Jurkat, Clone E6-1 (cell line): ENCODE measurements around the gene NUDT3.
"Not testable (repeated sequence)": the region's sequence is repeated elsewhere in the genome, so short reads cannot be mapped to it uniquely, and the experiment has no call there.

Experiments
- DNase-seq: peaks from one replicate; pipeline ENCODE4 v3.0.0-alpha.2; 2011; ENCODE audit warnings: low read depth, low spot score
- H3K4me3 ChIP-seq: 2 replicates; pipeline ENCODE4 v1.5.1; 2011; ENCODE audit warnings: mild to moderate bottlenecking, low read length, control low read depth, moderate library complexity

NUDT3 gene

GRCh38 chr6:34396518-34396917, 4.0 kb upstream of the NUDT3 start:
- no peak for DNase-seq
- no peak overlapping the region for H3K4me3 ChIP-seq

- no peak overlapping the region for H3K4me3 ChIP-seq
These were observed 1.5 kb upstream of the NUDT3 start for GRCh38 chr6:34393966-34394305.

GRCh38 chr6:34393191-34393965, 909 bp upstream of the NUDT3 start:
- DNase-seq, result no peak
- H3K4me3 ChIP-seq, result peak overlapping the region; percentile 78

More at GRCh38 chr6:34393966-34394305, 1.5 kb upstream of the NUDT3 start:
- no peak for DNase-seq

- peak; percentile 68 for DNase-seq
- peak overlapping the region; percentile 74 for H3K4me3 ChIP-seq
These were observed 528 bp downstream of the NUDT3 start for GRCh38 chr6:34391786-34392496.

GRCh38 chr6:34391473-34391785, 1.0 kb downstream of the NUDT3 start:
- H3K4me3 ChIP-seq, result peak overlapping the region; percentile 74
- no peak for DNase-seq

GRCh38 chr6:34390531-34391472, 1.7 kb downstream of the NUDT3 start:
- no peak for DNase-seq
- peak overlapping the region; percentile 74 for H3K4me3 ChIP-seq

- no peak overlapping the region for H3K4me3 ChIP-seq
- DNase-seq, result no peak
These were observed 3.4 kb downstream of the NUDT3 start for GRCh38 chr6:34389034-34389433.

GRCh38 chr6:34388421-34388820, 4.0 kb downstream of the NUDT3 start:
- no peak overlapping the region for H3K4me3 ChIP-seq
- DNase-seq, result no peak

GRCh38 chr6:34386316-34387137, 5.9 kb downstream of the NUDT3 start:
- DNase-seq, result no peak
- H3K4me3 ChIP-seq, result no peak overlapping the region

- no peak overlapping the region for H3K4me3 ChIP-seq
- DNase-seq, result no peak
These were observed 6.7 kb downstream of the NUDT3 start for GRCh38 chr6:34385793-34386195.

GRCh38 chr6:34384321-34385153, 7.9 kb downstream of the NUDT3 start:
- no peak overlapping the region for H3K4me3 ChIP-seq
- DNase-seq, result no peak

- DNase-seq, result no peak
- H3K4me3 ChIP-seq, result no peak overlapping the region
These were observed 8.7 kb downstream of the NUDT3 start for GRCh38 chr6:34383656-34384320.

GRCh38 chr6:34383161-34383631, 9.3 kb downstream of the NUDT3 start:
- no peak for DNase-seq

GRCh38 chr6:34381081-34381480, 11.4 kb downstream of the NUDT3 start:
- DNase-seq, result no peak
- no peak overlapping the region for H3K4me3 ChIP-seq

More at GRCh38 chr6:34383161-34383631, 9.3 kb downstream of the NUDT3 start:
- H3K4me3 ChIP-seq, result no peak overlapping the region

- DNase-seq, result no peak
- no peak overlapping the region for H3K4me3 ChIP-seq
These were observed 14.0 kb downstream of the NUDT3 start for GRCh38 chr6:34378470-34378869.

GRCh38 chr6:34377984-34378383, 14.5 kb downstream of the NUDT3 start:
- DNase-seq, result no peak
- no peak overlapping the region for H3K4me3 ChIP-seq

GRCh38 chr6:34377571-34377970, 14.9 kb downstream of the NUDT3 start:
- H3K4me3 ChIP-seq, DNase-seq: not testable (repeated sequence)
